HepG2 (cell line): ENCODE results near the gene PDZK1. TPM values are rescaled to one million over a fixed set of nuclear protein-coding genes. Genes with fewer than 3 reads are reported as not detected.

Experiments
- GATA4 ChIP-seq: sonication (generic); IDR thresholded peaks from 2 replicates; pipeline ENCODE4 v1.6.1; 2016; ENCODE audit warnings: antibody characterized with exemption, low read depth, borderline replicate concordance
- GATAD2A ChIP-seq: IDR thresholded peaks from 2 replicates; pipeline ENCODE4 v1.6.1; 2016
- GPN1 ChIP-seq: sonication (generic); formaldehyde crosslinking; IDR thresholded peaks from 2 replicates; pipeline ENCODE4 v1.5.1; 2020; ENCODE audit warnings: missing genetic modification reagents, borderline replicate concordance
- GZF1 ChIP-seq: sonication (generic); formaldehyde crosslinking; IDR thresholded peaks from 2 replicates; pipeline ENCODE4 v1.5.1; 2020; ENCODE audit warnings: mild to moderate bottlenecking, missing genetic modification reagents
- HES4 ChIP-seq: sonication (generic); formaldehyde crosslinking; IDR thresholded peaks from 2 replicates; pipeline ENCODE4 v1.9.0; 2021; ENCODE audit warnings: mild to moderate bottlenecking, missing genetic modification reagents, borderline replicate concordance
- IKZF1 ChIP-seq: fragments of 450-650 bp; IDR thresholded peaks from 2 replicates; pipeline ENCODE4 v1.7.1; 2016
- NR2F1 ChIP-seq, 2 experiments: fragments of 450-650 bp in 1 of 2; formaldehyde crosslinking in 1 of 2; IDR thresholded peaks; 2 replicates each; pipeline versions ENCODE4 v1.5.0 to v1.6.1; 2016 to 2020; ENCODE audit warnings: mild to moderate bottlenecking in 1 of 2, missing compliant biosample characterization in 1 of 2, missing genetic modification reagents in 1 of 2, moderate library complexity in 1 of 2
- PLSCR1 ChIP-seq: sonication (generic); formaldehyde crosslinking; IDR thresholded peaks from 2 replicates; pipeline ENCODE4 v1.5.0; 2020; ENCODE audit warnings: missing genetic modification reagents, mild to moderate bottlenecking, borderline replicate concordance
- SMYD3 ChIP-seq: sonication (generic); formaldehyde crosslinking; IDR thresholded peaks from 2 replicates; pipeline ENCODE4 v1.8.1; 2023; ENCODE audit warnings: mild to moderate bottlenecking, missing genetic modification reagents
- SOX13 ChIP-seq, 3 experiments: fragments of 450-650 bp in 1 of 3; sonication (generic) in 1 of 3; formaldehyde crosslinking in 1 of 3; IDR thresholded peaks in 2 of 3; conservative IDR thresholded peaks in 1 of 3; 2 replicates each; pipeline versions ENCODE4 v1.5.0 to v1.6.1; 2016 to 2020; ENCODE audit warnings: antibody characterized with exemption in 1 of 3, mild to moderate bottlenecking in 1 of 3, missing compliant biosample characterization in 1 of 3, missing genetic modification reagents in 1 of 3, moderate library complexity in 1 of 3
- SOX5 ChIP-seq: IDR thresholded peaks from 2 replicates; pipeline ENCODE4 v1.6.1; 2016; ENCODE audit warnings: borderline replicate concordance
- SP1 ChIP-seq, 2 experiments: fragments of 450-650 bp in 1 of 2; sonication (generic) in 1 of 2; formaldehyde crosslinking in 1 of 2; IDR thresholded peaks; 2 replicates each; pipeline versions ENCODE4 v1.4.0 to v1.6.1; 2016 to 2020; ENCODE audit warnings: missing genetic modification reagents in 1 of 2
- STAT6 ChIP-seq: sonication (generic); formaldehyde crosslinking; IDR thresholded peaks from 2 replicates; pipeline ENCODE4 v1.4.0; 2020; ENCODE audit warnings: missing genetic modification reagents, mild to moderate bottlenecking, borderline replicate concordance
- ZBED4 ChIP-seq: sonication (generic); formaldehyde crosslinking; IDR thresholded peaks from 2 replicates; pipeline ENCODE4 v1.4.0; 2020; ENCODE audit warnings: missing genetic modification reagents, borderline replicate concordance
- ZBTB26 ChIP-seq: IDR thresholded peaks from 2 replicates; pipeline ENCODE4 v1.6.1; 2016; ENCODE audit warnings: missing compliant biosample characterization, missing genetic modification reagents, borderline replicate concordance
- ZBTB7B ChIP-seq: sonication (generic); formaldehyde crosslinking; IDR thresholded peaks from 2 replicates; pipeline ENCODE4 v1.4.0; 2020; ENCODE audit warnings: missing genetic modification reagents
- ZNF136 ChIP-seq: sonication (generic); formaldehyde crosslinking; IDR thresholded peaks from 2 replicates; pipeline ENCODE4 v1.8.1; 2022; ENCODE audit warnings: low read depth, mild to moderate bottlenecking, moderate library complexity, missing genetic modification reagents
- ZNF143 ChIP-seq: sonication (generic); formaldehyde crosslinking; IDR thresholded peaks from 2 replicates; pipeline ENCODE4 v1.4.0; 2020; ENCODE audit warnings: missing genetic modification reagents
- ZNF431 ChIP-seq: sonication (generic); formaldehyde crosslinking; IDR thresholded peaks from 2 replicates; pipeline ENCODE4 v1.9.0; 2022; ENCODE audit warnings: missing genetic modification reagents, low read depth, mild to moderate bottlenecking, borderline replicate concordance
- ZNF441 ChIP-seq: sonication (generic); formaldehyde crosslinking; IDR thresholded peaks from 2 replicates; pipeline ENCODE4 v1.7.0; 2021; ENCODE audit warnings: missing genetic modification reagents, borderline replicate concordance
- polyA plus RNA-seq, 8 experiments: library from polyadenylated mRNA; depleted of rRNA in 3 of 8; stranded (reverse) in 7 of 8; unstranded in 1 of 8; fragments of >200 nt; fragmentation: Illumina TruSeq in 4 of 8; extraction: Trizol in 4 of 8; gene quantifications; 2 replicates each; pipeline versions ENCODE4 v1.2.1 to v1.2.3, GENCODE V29; 2011 to 2016; ENCODE audit warnings: low read depth in 4 of 8, missing spikeins in 1 of 8, mixed read lengths in 1 of 8; ENCODE audit not compliant: insufficient read depth in 1 of 8
- total RNA-seq, 5 experiments: library from RNA; depleted of rRNA; stranded (reverse); fragments of >200 nt; fragmentation: Illumina TruSeq; extraction: Trizol; gene quantifications; 2 replicates each; pipeline ENCODE4 v1.2.3, GENCODE V29; 2016; ENCODE audit warnings: low read depth in 1 of 5

PDZK1 gene
- total and polyA plus RNA-seq, 2 of the 13 experiments (the other 11 are each of a cell fraction or from before 2014, with no cell fraction given): 16.2 to 46.4 TPM

GRCh38 chr1:145707183-145707867, at the start of gene PDZK1 (continued):
- TF ChIP-seq GPN1 (no peak), ZBED4 (CRISPR knock-in tag) (peak; percentile 68), ZBTB26 (CRISPR knock-in tag) (no peak), PLSCR1 (CRISPR knock-in tag) (no peak), GATAD2A (peak; percentile 68), ZNF431 (CRISPR knock-in tag) (0 out of 2 replicates have a peak, but pooled peaks have one; percentile 35), SMYD3 (CRISPR knock-in tag) (no peak), ZNF143 (CRISPR knock-in tag) (no peak), GZF1 (CRISPR knock-in tag) (peak; percentile 23; the same call in 1 of the 2 replicates), GATA4 (no peak), HES4 (CRISPR knock-in tag) (peak; percentile 60; the same call in 1 of the 2 replicates), ZBTB7B (CRISPR knock-in tag) (peak; percentile 38; the same call in 1 of the 2 replicates), NR2F1 (CRISPR knock-in tag; IDR thresholded peaks at IDR 0.05) (no peak), SP1 (IDR thresholded peaks at IDR 0.05) (no peak), SP1 (CRISPR knock-in tag; IDR thresholded peaks at IDR 0.05) (no peak), STAT6 (CRISPR knock-in tag) (no peak), ZNF441 (CRISPR knock-in tag) (0 out of 2 replicates have a peak, but pooled peaks have one; percentile 58), ZNF136 (CRISPR knock-in tag) (no peak), SOX5 (CRISPR knock-in tag) (peak; percentile 47), SOX13 (IDR thresholded peaks at IDR 0.05) (no peak), SOX13 (CRISPR knock-in tag; conservative IDR thresholded peaks at IDR 0.05 in 1 of 2, IDR thresholded peaks at IDR 0.05 in 1 of 2) (0 out of 4 replicates have a peak, but pooled peaks of 1 of the 2 experiments have one; percentile 45), IKZF1 (no peak)
